OCI-LY1 (cell line): ENCODE results near the gene SLC2A1.

Experiments
- EZH2 ChIP-seq: fragments of 200-600 bp; sonication (generic), shearing (Covaris generic); IDR thresholded peaks from 2 replicates; pipeline ENCODE4 v1.8.0; 2017; ENCODE audit warnings: borderline replicate concordance, mixed run types, mild to moderate bottlenecking, antibody characterized with exemption, low read length, moderate library complexity, mixed read lengths
- TF ChIP-seq, protein P1 (sequence below): fragments of 200-600 bp; sonication (generic), shearing (Covaris generic); IDR thresholded peaks from 2 replicates; pipeline ENCODE4 v1.5.1; 2017; ENCODE audit warnings: mild to moderate bottlenecking, antibody characterized with exemption, low read length, moderate library complexity, mixed read lengths

DNA sequence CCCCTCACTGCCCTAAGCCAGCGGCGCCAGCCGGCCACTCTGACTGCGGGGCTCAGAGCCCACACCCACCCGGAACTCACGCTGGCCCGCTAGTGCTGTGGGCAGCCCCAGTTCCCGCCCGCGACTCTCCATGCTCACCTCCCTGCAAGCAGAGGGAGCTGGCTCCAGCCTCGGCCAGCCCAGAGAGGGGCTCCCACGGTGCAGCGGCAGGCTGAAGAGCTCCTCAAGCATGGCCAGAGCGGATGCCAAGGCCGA lies 41.5 kb downstream of the SLC2A1 start:
- TF ChIP-seq, protein P1, sequence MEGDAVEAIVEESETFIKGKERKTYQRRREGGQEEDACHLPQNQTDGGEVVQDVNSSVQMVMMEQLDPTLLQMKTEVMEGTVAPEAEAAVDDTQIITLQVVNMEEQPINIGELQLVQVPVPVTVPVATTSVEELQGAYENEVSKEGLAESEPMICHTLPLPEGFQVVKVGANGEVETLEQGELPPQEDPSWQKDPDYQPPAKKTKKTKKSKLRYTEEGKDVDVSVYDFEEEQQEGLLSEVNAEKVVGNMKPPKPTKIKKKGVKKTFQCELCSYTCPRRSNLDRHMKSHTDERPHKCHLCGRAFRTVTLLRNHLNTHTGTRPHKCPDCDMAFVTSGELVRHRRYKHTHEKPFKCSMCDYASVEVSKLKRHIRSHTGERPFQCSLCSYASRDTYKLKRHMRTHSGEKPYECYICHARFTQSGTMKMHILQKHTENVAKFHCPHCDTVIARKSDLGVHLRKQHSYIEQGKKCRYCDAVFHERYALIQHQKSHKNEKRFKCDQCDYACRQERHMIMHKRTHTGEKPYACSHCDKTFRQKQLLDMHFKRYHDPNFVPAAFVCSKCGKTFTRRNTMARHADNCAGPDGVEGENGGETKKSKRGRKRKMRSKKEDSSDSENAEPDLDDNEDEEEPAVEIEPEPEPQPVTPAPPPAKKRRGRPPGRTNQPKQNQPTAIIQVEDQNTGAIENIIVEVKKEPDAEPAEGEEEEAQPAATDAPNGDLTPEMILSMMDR = no peak
- no peak for TF ChIP-seq EZH2
